RWPE2 (cell line): ENCODE data around the gene PACS1.

Source experiments
- ATAC-seq: fragments of 200-7000 bp; cut with Tn5 transposase; 3 replicates; pipeline ENCODE4 v1.9.1; 2021; ENCODE audit warnings: low read depth
- DNase-seq: peaks from one replicate; pipeline ENCODE4 v3.0.0-alpha.2; 2020; ENCODE audit warnings: low spot score
- H3K27ac ChIP-seq: fragments of 450-650 bp; 2 replicates; pipeline ENCODE4 v1.5.1; 2017; ENCODE audit warnings: mild to moderate bottlenecking; ENCODE audit not compliant: poor library complexity, severe bottlenecking
- H3K27me3 ChIP-seq: fragments of 250-450 bp; sonication (Bioruptor Pico); 2 replicates; pipeline ENCODE4 v1.5.1; 2021; ENCODE audit warnings: mild to moderate bottlenecking, moderate library complexity; ENCODE audit not compliant: insufficient read depth, poor library complexity, severe bottlenecking
- H3K36me3 ChIP-seq: fragments of 250-450 bp; sonication (Bioruptor Pico); 2 replicates; pipeline ENCODE4 v1.5.1; 2020; ENCODE audit warnings: low read depth, mild to moderate bottlenecking, moderate library complexity
- H3K4me1 ChIP-seq: fragments of 250-450 bp; sonication (Bioruptor Pico); 2 replicates; pipeline ENCODE4 v1.5.1; 2021; ENCODE audit warnings: mild to moderate bottlenecking, moderate library complexity; ENCODE audit not compliant: insufficient read depth, poor library complexity, severe bottlenecking
- H3K4me3 ChIP-seq: fragments of 250-450 bp; sonication (Bioruptor Pico); 2 replicates; pipeline ENCODE4 v1.5.1; 2021; ENCODE audit warnings: mild to moderate bottlenecking, moderate library complexity; ENCODE audit not compliant: severe bottlenecking
- H3K9me3 ChIP-seq: fragments of 250-450 bp; sonication (Bioruptor Pico); 2 replicates; pipeline ENCODE4 v1.5.1; 2021; ENCODE audit warnings: mild to moderate bottlenecking, moderate library complexity; ENCODE audit not compliant: severe bottlenecking
- CTCF ChIP-seq: fragments of 450-650 bp; IDR thresholded peaks from one replicate; pipeline ENCODE4 v1.5.1; 2017; ENCODE audit warnings: mild to moderate bottlenecking, moderate library complexity; ENCODE audit not compliant: poor library complexity, severe bottlenecking

Gene PACS1

GRCh38 chr11:66100272-66101065 lies 30.4 kb downstream of the PACS1 start:
- Histone ChIP-seq H3K4me3 (no peak overlapping the region), H3K36me3 (no peaks in the 10 kb centered on the region; the same call in 1 of the 2 replicates), H3K4me1 (no peaks in the 10 kb centered on the region), H3K9me3 (no peaks in the 10 kb centered on the region), H3K27me3 (no peaks in the 10 kb centered on the region), H3K27ac (no peak overlapping the region)
- DNase-seq = no peak
- no peak for TF ChIP-seq CTCF
- ATAC-seq = 0 out of 3 replicates have a peak, but pooled peaks have one; percentile 14

DNA sequence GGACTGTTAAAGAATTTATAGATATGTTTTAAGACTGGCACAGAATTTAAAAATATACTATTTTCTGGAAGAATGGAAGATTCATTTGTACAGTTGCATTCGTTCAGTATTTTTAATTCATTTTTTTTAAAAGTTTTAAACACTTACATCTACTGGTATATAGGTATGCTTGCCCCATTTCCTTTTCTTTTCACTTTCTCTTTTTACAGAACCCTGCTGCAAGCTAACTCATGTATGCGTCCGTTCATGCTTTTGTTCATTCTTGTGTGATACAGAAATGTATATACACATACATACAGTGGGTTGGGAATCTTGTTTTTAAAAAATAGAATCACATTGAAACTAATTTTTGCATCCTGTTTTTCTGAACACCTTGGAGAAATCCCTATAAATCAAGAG lies 31.0 kb downstream of the PACS1 start:
- no peak for DNase-seq
- H3K9me3 ChIP-seq = no peaks in the 10 kb centered on the region
- H3K27ac ChIP-seq = no peak overlapping the region
- H3K27me3 ChIP-seq = no peaks in the 10 kb centered on the region
- H3K4me1 ChIP-seq = no peaks in the 10 kb centered on the region
- no peak for TF ChIP-seq CTCF
- no peak for ATAC-seq
- H3K4me3 ChIP-seq = no peak overlapping the region
- H3K36me3 ChIP-seq = no peaks in the 10 kb centered on the region; the same call in 1 of the 2 replicates

DNA sequence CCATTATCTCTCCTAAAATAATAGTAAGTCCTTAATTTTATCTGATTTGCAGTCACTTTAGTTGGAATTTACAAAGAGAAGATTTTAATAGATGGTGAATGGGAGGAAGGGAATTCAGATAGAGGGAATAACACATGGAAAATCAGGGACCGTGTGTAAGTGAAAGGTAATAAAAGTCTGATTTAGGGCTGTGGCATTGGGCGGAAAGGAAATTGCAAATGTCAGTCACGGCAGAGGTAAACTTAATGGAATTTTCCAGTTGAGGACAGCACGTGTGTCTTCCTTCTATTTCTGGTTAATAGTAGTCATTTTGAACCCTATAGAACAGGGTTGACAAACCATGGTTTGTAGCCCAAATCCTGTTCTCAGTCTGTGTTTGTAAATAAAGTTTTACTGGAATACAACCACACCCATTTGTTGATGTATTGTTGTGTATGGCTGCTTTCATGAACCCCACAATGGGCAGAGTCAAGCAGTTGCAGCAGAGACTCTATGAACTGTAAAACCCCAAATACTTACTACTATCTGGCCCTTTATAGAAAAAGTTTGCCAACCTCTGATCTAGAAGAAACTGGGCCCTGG lies 34.1 kb downstream of the PACS1 start:
- ATAC-seq (no peak), DNase-seq (no peak)
- Histone ChIP-seq H3K9me3 (no peaks in the 10 kb centered on the region), H3K27me3 (no peaks in the 10 kb centered on the region), H3K4me1 (no peaks in the 10 kb centered on the region), H3K4me3 (no peak overlapping the region), H3K36me3 (no peaks in the 10 kb centered on the region; the same call in 1 of the 2 replicates), H3K27ac (no peak overlapping the region)
- TF ChIP-seq CTCF = no peak

- no peak for TF ChIP-seq CTCF
- Histone ChIP-seq H3K4me1 (peaks cover 20% of the 10 kb centered on the region), H3K27ac (peak overlapping the region; percentile 2), H3K4me3 (no peak overlapping the region), H3K9me3 (no peaks in the 10 kb centered on the region), H3K27me3 (no peaks in the 10 kb centered on the region), H3K36me3 (no peaks in the 10 kb centered on the region; the same call in 1 of the 2 replicates)
- ATAC-seq (no peak), DNase-seq (no peak)
Observed at GRCh38 chr11:66106786-66107599, 36.9 kb downstream of the PACS1 start.
